Measurements from ENCODE around the gene PPP1R26.
"Not testable (repeated sequence)": the region's sequence is repeated elsewhere in the genome, so short reads cannot be mapped to it uniquely, and the experiment has no call there.

Gene PPP1R26

GRCh38 chr9:135520916-135521607 is 41.5 kb downstream of the PPP1R26 start, which contains the start of gene LCN1:
Gene LCN1, plus strand, starts transcription at chr9:135521440. Its CDS starts 58 bp downstream, at chr9:135521498.
- no peak for DNase-seq (ENCODE audit: low read depth in 2 of 2)

GRCh38 chr9:135521608-135522095 is 42.1 kb downstream of the PPP1R26 start:
- DNase-seq (ENCODE audit: low read depth in 2 of 2) = no peak

DNA sequence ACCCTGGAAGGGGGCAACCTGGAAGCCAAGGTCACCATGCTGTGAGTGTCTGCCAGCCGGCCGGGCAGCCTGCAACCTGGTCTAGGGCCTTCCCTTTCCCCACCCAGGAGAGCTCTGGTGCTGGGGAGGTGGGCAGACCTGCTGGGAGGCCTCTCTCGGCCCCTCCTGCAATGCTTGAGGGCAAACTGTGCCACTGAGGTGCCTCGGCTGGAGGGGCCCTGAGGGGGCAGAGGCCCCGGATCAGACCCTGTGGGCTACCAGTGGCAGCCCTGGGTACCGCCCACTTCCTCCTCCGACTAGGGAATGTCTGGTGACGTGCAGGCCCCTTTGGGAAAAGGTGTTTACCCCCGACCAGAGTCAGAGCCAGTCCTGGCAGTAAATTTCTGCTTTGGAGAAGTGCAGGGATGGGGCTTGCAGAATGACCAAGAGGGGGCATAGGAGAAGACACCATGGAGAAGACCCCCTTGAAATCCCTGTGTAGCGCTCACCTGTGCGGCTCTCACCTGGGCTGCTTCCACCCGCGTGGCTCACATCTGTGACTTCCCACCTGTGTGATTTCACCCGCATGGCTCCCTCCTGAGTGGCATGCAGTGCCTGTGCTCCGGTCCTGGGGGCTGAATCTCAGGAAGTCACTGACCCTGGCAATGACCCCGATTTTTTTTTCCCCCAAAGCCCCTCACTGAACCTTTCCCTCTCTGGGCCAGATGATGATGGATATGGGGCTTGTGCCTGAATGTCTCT is 42.7 kb downstream of the PPP1R26 start:
- no peak for DNase-seq (ENCODE audit: low read depth in 2 of 2)

DNA sequence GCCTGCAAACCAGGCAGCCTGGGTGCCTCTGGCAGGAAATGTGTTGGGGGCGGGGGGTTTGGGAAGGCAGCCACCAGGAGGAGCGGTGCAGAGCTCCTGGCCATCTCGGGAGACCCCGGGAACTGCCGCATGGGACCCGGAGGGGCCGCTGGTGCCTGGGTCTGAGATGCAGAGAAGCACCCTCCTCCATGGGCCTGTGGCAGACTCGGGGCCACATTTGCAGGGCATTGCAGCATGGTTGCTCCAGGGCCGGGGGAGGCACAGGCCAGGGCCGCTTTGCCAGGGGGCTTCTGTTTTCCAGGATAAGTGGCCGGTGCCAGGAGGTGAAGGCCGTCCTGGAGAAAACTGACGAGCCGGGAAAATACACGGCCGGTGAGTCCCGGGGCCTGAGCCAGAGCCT is 43.3 kb downstream of the PPP1R26 start:
- no peak for DNase-seq (ENCODE audit: low read depth in 2 of 2)

GRCh38 chr9:135523521-135524129 is 44.0 kb downstream of the PPP1R26 start:
- no peak for DNase-seq (ENCODE audit: low read depth in 2 of 2)

GRCh38 chr9:135524130-135524861 is 44.7 kb downstream of the PPP1R26 start:
- no peak for DNase-seq (ENCODE audit: low read depth in 2 of 2)

GRCh38 chr9:135525241-135526088 is 45.9 kb downstream of the PPP1R26 start:
- no peak for DNase-seq (ENCODE audit: low read depth in 2 of 2)

DNA sequence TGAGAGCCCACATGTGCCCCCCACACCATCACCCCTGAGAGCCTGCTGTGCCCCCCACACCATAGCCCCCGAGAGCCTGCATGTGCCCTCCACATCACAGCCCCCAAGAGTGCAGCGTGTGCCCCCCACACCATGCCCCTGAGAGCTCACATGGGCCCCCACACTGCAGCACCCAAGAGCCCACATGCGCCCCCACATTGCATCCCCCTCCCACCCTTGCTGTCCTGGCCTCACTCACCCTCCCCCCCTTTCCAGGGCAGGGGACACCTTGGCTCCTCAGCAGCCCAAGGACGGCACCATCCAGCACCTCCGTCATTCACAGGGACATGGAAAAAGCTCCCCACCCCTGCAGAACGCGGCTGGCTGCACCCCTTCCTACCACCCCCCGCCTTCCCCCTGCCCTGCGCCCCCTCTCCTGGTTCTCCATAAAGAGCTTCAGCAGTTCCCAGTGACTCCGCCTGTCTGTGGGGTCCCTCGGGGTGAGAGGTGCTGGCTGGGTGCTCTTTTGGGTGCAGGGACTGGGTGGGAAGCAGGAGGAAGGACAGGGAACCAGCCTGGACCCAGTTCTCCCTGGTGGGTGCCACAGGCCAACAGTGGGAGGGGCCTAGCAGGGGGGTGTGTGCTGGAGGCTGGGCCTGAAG is 46.6 kb downstream of the PPP1R26 start:
- DNase-seq (ENCODE audit: low read depth in 2 of 2) = no peak

- DNase-seq (ENCODE audit: low read depth in 2 of 2) = no peak
Measured at GRCh38 chr9:135526730-135527571, 47.4 kb downstream of the PPP1R26 start.

GRCh38 chr9:135528842-135529435 is 49.4 kb downstream of the PPP1R26 start:
- DNase-seq (ENCODE audit: low read depth in 2 of 2) = not testable (repeated sequence)

- DNase-seq (ENCODE audit: low read depth in 2 of 2) = no peak
Measured at GRCh38 chr9:135530146-135530545, 50.6 kb downstream of the PPP1R26 start.

DNA sequence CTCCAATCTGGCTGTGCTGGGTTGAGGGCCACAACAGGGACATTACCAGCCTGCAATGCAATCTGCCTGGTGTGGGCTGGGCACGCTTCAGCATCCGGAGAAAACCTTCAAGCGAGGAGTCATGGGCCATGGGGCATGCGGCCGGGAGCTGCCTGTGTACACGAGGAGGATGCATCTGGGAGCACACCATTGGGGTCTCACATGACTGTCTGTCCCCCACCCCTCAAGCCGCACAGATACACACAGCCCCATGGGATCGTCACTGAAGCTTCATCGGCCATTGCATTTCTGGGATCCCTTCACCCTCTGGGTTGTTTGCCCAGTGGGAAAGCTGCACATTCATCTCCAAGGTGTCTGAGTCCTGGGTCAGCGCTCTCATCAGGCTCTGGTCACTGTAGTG is 51.5 kb downstream of the PPP1R26 start:
- DNase-seq (ENCODE audit: low read depth in 2 of 2) = no peak

GRCh38 chr9:135533113-135533512 is 53.5 kb downstream of the PPP1R26 start:
- DNase-seq (ENCODE audit: low read depth in 2 of 2) = no peak

DNA sequence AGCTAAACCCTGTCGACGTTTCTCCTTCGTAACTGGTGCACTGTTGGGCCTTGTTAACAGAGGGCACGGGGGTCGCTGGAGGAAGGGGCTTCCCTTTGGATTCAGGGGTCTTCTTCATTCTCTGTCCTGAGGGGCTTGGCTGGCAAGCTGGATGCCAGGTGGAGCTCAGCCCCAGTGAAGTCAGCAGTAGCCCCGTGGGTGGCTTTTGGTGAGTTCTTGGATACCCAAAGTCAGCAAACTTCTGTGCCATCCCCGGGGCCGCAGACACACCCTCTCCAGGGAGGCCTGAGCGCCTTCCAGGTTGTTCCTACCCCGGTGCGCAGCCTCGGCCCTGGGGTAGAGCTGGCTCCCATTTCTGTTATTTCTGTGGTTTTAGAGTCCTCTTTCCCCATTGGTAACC is 54.1 kb downstream of the PPP1R26 start:
- DNase-seq (ENCODE audit: low read depth in 2 of 2) = no peak

DNA sequence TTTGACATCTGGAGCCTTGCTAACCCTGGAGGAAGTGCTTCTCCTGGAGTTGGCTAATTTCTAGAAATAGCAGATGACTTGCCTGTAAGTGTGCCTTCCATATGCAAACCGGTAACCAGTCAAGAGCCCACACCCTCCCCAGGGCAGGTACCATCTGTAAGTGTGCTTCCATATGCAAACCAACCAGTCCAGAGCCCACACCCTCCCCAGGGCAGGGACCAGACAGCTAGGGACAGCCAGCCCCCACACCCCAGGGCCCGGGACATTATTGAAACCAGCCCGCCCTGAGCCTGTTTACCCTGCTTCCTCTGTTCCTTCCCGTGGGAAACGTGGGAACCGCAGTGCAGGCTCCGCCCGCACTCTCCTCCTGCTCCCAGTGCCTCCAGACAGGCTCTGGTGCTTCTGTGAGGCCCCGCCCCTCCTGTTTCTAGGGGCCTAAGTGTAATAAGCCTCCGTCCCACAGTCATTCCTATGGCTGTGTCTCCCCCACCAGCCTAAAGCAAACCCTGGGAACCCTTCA is 54.7 kb downstream of the PPP1R26 start:
- DNase-seq (ENCODE audit: low read depth in 2 of 2) = not testable (repeated sequence)

- DNase-seq (ENCODE audit: low read depth in 2 of 2) = not testable (repeated sequence)
Measured at GRCh38 chr9:135534826-135535225, 55.2 kb downstream of the PPP1R26 start.

GRCh38 chr9:135535631-135536030 is 56.0 kb downstream of the PPP1R26 start:
- DNase-seq (ENCODE audit: low read depth in 2 of 2) = not testable (repeated sequence)

- no peak for DNase-seq (ENCODE audit: low read depth in 2 of 2)
Measured at GRCh38 chr9:135536216-135536615, 56.6 kb downstream of the PPP1R26 start.

Data from stimulated activated CD4-positive, alpha-beta T cell treated with anti-CD3 and anti-CD28 coated beads, Interleukin-4, amount 100 ng/mL, for 48 hours (primary cell).